Progenitor cell of endocrine pancreas (in vitro differentiated cells): ENCODE data around the gene RAI1. TPM values are rescaled to one million over a fixed set of nuclear protein-coding genes. Genes with fewer than 3 reads are reported as not detected.
"Not testable (repeated sequence)": the region's sequence is repeated elsewhere in the genome, so short reads cannot be mapped to it uniquely, and the experiment has no call there.

ENCODE experiments used
- DNase-seq: peaks from one replicate; pipeline ENCODE4 v3.0.0; 2021; ENCODE audit warnings: low spot score; ENCODE audit not compliant: unreplicated experiment
- H3K27ac Mint-ChIP-seq: 2 replicates; pipeline ENCODE4 v1.8.0; 2021; ENCODE audit warnings: mild to moderate bottlenecking, moderate library complexity, mixed read lengths
- H3K27me3 Mint-ChIP-seq: 2 replicates; pipeline ENCODE4 v1.8.0; 2021; ENCODE audit warnings: mixed read lengths
- H3K36me3 Mint-ChIP-seq: 2 replicates; pipeline ENCODE4 v1.8.0; 2022; ENCODE audit warnings: mixed read lengths; ENCODE audit not compliant: insufficient read depth
- H3K4me1 Mint-ChIP-seq: 2 replicates; pipeline ENCODE4 v1.8.0; 2021; ENCODE audit warnings: low read depth, mixed read lengths
- H3K4me3 Mint-ChIP-seq: 2 replicates; pipeline ENCODE4 v1.8.0; 2021; ENCODE audit warnings: low read depth, mild to moderate bottlenecking, moderate library complexity, mixed read lengths
- H3K9me3 Mint-ChIP-seq: 2 replicates; pipeline ENCODE4 v1.8.0; 2021; ENCODE audit warnings: low read depth, mixed read lengths
- CTCF ChIP-seq: fragments of 200-600 bp; sonication (generic); IDR thresholded peaks from one replicate; pipeline ENCODE4 v1.5.0; 2021; ENCODE audit warnings: antibody characterized with exemption, mild to moderate bottlenecking; ENCODE audit not compliant: unreplicated experiment
- total RNA-seq: library from RNA; stranded (reverse); gene quantifications from 2 replicates; pipeline ENCODE4 v1.2.1, GENCODE V29; 2021

Gene RAI1
- total RNA-seq, 1 donor from 2014 or later, result 75.0 TPM

- Mint-ChIP-seq H3K4me1 (peaks cover 38% of the 10 kb centered on the region), H3K9me3 (no peaks in the 10 kb centered on the region), H3K4me3 (peak overlapping the region; percentile 88), H3K27me3 (no peaks in the 10 kb centered on the region), H3K27ac (peak overlapping the region; percentile 98), H3K36me3 (peaks cover 2% of the 10 kb centered on the region)
- no peak for TF ChIP-seq CTCF
- no peak for DNase-seq
These were observed 2.6 kb downstream of the RAI1 start for GRCh38 chr17:17683710-17684365.

- H3K27me3 Mint-ChIP-seq, result no peaks in the 10 kb centered on the region
- no peak for TF ChIP-seq CTCF
- H3K27ac Mint-ChIP-seq, result peak overlapping the region; percentile 94
These were observed 3.9 kb downstream of the RAI1 start for GRCh38 chr17:17684906-17685774.

GRCh38 chr17:17685775-17686291 is 4.6 kb downstream of the RAI1 start:
- peak overlapping the region; percentile 36 for H3K4me3 Mint-ChIP-seq
- H3K36me3 Mint-ChIP-seq, result peaks cover 2% of the 10 kb centered on the region
- no peaks in the 10 kb centered on the region for H3K9me3 Mint-ChIP-seq
- DNase-seq, result no peak
- TF ChIP-seq CTCF, result no peak
- peaks cover 48% of the 10 kb centered on the region for H3K4me1 Mint-ChIP-seq
- H3K27me3 Mint-ChIP-seq, result no peaks in the 10 kb centered on the region
- H3K27ac Mint-ChIP-seq, result peak overlapping the region; percentile 94

More at GRCh38 chr17:17684906-17685774, 3.9 kb downstream of the RAI1 start:
- Mint-ChIP-seq H3K4me3 (peak overlapping the region; percentile 14), H3K36me3 (peaks cover 2% of the 10 kb centered on the region), H3K4me1 (peaks cover 45% of the 10 kb centered on the region), H3K9me3 (no peaks in the 10 kb centered on the region)
- DNase-seq, result no peak

- Mint-ChIP-seq H3K9me3 (no peaks in the 10 kb centered on the region), H3K27ac (peak overlapping the region; percentile 87), H3K4me1 (peaks cover 76% of the 10 kb centered on the region), H3K4me3 (no peak overlapping the region), H3K36me3 (peaks cover 2% of the 10 kb centered on the region), H3K27me3 (no peaks in the 10 kb centered on the region)
- DNase-seq, result no peak
- TF ChIP-seq CTCF, result no peak
These were observed 8.1 kb downstream of the RAI1 start for GRCh38 chr17:17689312-17689711.

GRCh38 chr17:17690233-17690632 is 9.0 kb downstream of the RAI1 start:
- H3K27ac Mint-ChIP-seq, result peak overlapping the region; percentile 88
- not testable (repeated sequence) for H3K9me3 Mint-ChIP-seq

More at GRCh38 chr17:17690233-17690632, 9.0 kb downstream of the RAI1 start:
- peaks cover 71% of the 10 kb centered on the region for H3K4me1 Mint-ChIP-seq
- H3K27me3 Mint-ChIP-seq, H3K4me3 Mint-ChIP-seq, DNase-seq, H3K36me3 Mint-ChIP-seq: not testable (repeated sequence)
